ENCODE results near the gene TSC22D4. TPM values are rescaled to one million over a fixed set of nuclear protein-coding genes. Genes with fewer than 3 reads are reported as not detected.

Gene TSC22D4
- total RNA-seq, 4 donors from 2014 or later, result 17.6 to 40.3 (median 19.5) TPM

- H3K36me3 ChIP-seq, result no peaks in the 10 kb centered on the region
- no peak overlapping the region for H3K4me3 ChIP-seq
- peaks cover 0 to 17% of the 10 kb centered on the region in 2 donors for H3K4me1 ChIP-seq
- H3K9me3 ChIP-seq, result no peaks in the 10 kb centered on the region
- DNase-seq, result no peak
- intact Hi-C loops (cut with DNase I; ENCODE audit: low total_unique reads), result no loop called here
- H3K27ac ChIP-seq, result no peak overlapping the region
- TF ChIP-seq POLR2A (IDR thresholded peaks at IDR 0.05) (no peak), CTCF (IDR thresholded peaks at IDR 0.05) (no peak)
- H3K27me3 ChIP-seq, result no peaks in the 10 kb centered on the region
Observed at GRCh38 chr7:100426516-100426915, 52.5 kb downstream of the TSC22D4 start.

- DNase-seq, result no peak
- Histone ChIP-seq H3K36me3 (no peaks in the 10 kb centered on the region), H3K4me1 (peaks cover 0 to 6% of the 10 kb centered on the region in 2 donors), H3K4me3 (no peak overlapping the region), H3K27ac (no peak overlapping the region), H3K9me3 (no peaks in the 10 kb centered on the region), H3K27me3 (no peaks in the 10 kb centered on the region)
- no peak for TF ChIP-seq POLR2A (IDR thresholded peaks at IDR 0.05)
- TF ChIP-seq CTCF (IDR thresholded peaks at IDR 0.05), result no peak
- intact Hi-C loops (cut with DNase I; ENCODE audit: low total_unique reads), result no loop called here
Observed at GRCh38 chr7:100425347-100425746, 53.7 kb downstream of the TSC22D4 start.

GRCh38 chr7:100423315-100423714 lies 55.7 kb downstream of the TSC22D4 start:
- TF ChIP-seq CTCF (IDR thresholded peaks at IDR 0.05), result no peak
- no peak for TF ChIP-seq POLR2A (IDR thresholded peaks at IDR 0.05)
- DNase-seq, result no peak
- intact Hi-C loops (cut with DNase I; ENCODE audit: low total_unique reads), result no loop called here
- H3K36me3 ChIP-seq, result no peaks in the 10 kb centered on the region
- no peak overlapping the region for H3K4me3 ChIP-seq
- H3K9me3 ChIP-seq, result no peaks in the 10 kb centered on the region
- H3K27me3 ChIP-seq, result no peaks in the 10 kb centered on the region
- peaks cover 0 to 5% of the 10 kb centered on the region in 2 donors for H3K4me1 ChIP-seq
- H3K27ac ChIP-seq, result no peak overlapping the region

GRCh38 chr7:100419660-100420226 lies 59.3 kb downstream of the TSC22D4 start:
- Histone ChIP-seq H3K4me3 (no peak overlapping the region), H3K9me3 (no peaks in the 10 kb centered on the region), H3K36me3 (no peaks in the 10 kb centered on the region), H3K27me3 (no peaks in the 10 kb centered on the region), H3K4me1 (no peaks in the 10 kb centered on the region), H3K27ac (no peak overlapping the region)
- intact Hi-C loops (cut with DNase I; ENCODE audit: low total_unique reads), result no loop called here
- TF ChIP-seq POLR2A (IDR thresholded peaks at IDR 0.05) (no peak), CTCF (IDR thresholded peaks at IDR 0.05) (no peak)
- DNase-seq, result no peak

- no peaks in the 10 kb centered on the region for H3K9me3 ChIP-seq
- no peaks in the 10 kb centered on the region for H3K4me1 ChIP-seq
- H3K4me3 ChIP-seq, result no peak overlapping the region
- H3K27ac ChIP-seq, result no peak overlapping the region
- H3K27me3 ChIP-seq, result no peaks in the 10 kb centered on the region
- H3K36me3 ChIP-seq, result no peaks in the 10 kb centered on the region
- intact Hi-C loops (cut with DNase I; ENCODE audit: low total_unique reads), result no loop called here
- TF ChIP-seq CTCF (IDR thresholded peaks at IDR 0.05) (no peak), POLR2A (IDR thresholded peaks at IDR 0.05) (no peak)
- DNase-seq, result no peak
Observed at GRCh38 chr7:100418930-100419659, 59.9 kb downstream of the TSC22D4 start.

Data from uterus (tissue), 4 donors.